ENCODE data around the gene SV2B. TPM values are rescaled to one million over a fixed set of nuclear protein-coding genes. Genes with fewer than 3 reads are reported as not detected.

The SV2B gene
- total RNA-seq, 1 donor from 2014 or later, result 1.2 TPM

DNA sequence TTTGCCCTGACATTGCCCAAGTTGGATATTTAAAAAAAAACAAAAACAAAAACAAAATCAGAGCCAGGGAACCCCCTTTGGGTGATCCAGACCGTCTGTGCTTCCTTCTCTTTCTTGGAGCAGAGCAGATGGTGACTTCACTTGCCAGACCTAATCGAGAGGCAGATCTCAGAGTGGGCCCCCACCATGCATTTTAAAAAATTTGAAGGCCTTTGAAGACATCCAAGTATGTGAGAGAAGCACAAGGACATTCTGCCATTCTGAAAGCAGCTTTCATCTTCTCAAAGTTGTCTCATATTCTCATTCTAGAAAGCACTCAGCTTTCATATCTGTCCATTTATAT is 93.3 kb downstream of the SV2B start:
- Histone ChIP-seq H3K4me1 (no peaks in the 10 kb centered on the region), H3K27ac (no peak overlapping the region), H3K4me3 (no peak overlapping the region), H3K27me3 (ENCODE audit: low read depth) (peaks cover 3% of the 10 kb centered on the region), H3K36me3 (no peaks in the 10 kb centered on the region), H3K9me3 (no peaks in the 10 kb centered on the region)
- TF ChIP-seq, protein P1, sequence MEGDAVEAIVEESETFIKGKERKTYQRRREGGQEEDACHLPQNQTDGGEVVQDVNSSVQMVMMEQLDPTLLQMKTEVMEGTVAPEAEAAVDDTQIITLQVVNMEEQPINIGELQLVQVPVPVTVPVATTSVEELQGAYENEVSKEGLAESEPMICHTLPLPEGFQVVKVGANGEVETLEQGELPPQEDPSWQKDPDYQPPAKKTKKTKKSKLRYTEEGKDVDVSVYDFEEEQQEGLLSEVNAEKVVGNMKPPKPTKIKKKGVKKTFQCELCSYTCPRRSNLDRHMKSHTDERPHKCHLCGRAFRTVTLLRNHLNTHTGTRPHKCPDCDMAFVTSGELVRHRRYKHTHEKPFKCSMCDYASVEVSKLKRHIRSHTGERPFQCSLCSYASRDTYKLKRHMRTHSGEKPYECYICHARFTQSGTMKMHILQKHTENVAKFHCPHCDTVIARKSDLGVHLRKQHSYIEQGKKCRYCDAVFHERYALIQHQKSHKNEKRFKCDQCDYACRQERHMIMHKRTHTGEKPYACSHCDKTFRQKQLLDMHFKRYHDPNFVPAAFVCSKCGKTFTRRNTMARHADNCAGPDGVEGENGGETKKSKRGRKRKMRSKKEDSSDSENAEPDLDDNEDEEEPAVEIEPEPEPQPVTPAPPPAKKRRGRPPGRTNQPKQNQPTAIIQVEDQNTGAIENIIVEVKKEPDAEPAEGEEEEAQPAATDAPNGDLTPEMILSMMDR (IDR thresholded peaks at IDR 0.05), result no peak
- intact Hi-C loops (cut with DNase I), result no loop called here
- no peak for ATAC-seq
- DNase-seq, result no peak

DNA sequence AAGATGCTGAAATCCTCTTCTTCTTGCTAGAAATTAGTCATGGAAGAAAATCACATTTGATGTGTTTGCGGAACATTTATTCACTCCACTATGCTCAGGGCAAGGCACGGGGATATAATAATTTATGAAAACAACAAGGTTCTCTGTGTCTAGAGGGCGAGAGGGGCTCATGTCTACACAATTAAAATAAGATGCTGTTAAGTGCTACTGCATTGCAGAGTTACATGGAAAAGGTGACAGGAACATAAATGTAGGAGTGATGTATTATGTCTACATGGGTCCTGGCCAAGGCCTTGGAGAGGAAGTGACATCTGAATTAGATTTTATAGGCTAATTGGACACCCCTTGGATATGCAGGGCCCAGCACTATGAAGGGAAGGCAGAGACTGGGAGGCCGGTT is 96.1 kb downstream of the SV2B start:
- H3K9me3 ChIP-seq, result no peaks in the 10 kb centered on the region
- no peak overlapping the region for H3K4me3 ChIP-seq
- ATAC-seq (no peak), DNase-seq (no peak)
- no peaks in the 10 kb centered on the region for H3K36me3 ChIP-seq
- no peaks in the 10 kb centered on the region for H3K4me1 ChIP-seq
- TF ChIP-seq, protein P1 (IDR thresholded peaks at IDR 0.05), result no peak
- intact Hi-C loops (cut with DNase I), result no loop called here
- no peak overlapping the region for H3K27ac ChIP-seq
- H3K27me3 ChIP-seq (ENCODE audit: low read depth), result peaks cover 3% of the 10 kb centered on the region

DNA sequence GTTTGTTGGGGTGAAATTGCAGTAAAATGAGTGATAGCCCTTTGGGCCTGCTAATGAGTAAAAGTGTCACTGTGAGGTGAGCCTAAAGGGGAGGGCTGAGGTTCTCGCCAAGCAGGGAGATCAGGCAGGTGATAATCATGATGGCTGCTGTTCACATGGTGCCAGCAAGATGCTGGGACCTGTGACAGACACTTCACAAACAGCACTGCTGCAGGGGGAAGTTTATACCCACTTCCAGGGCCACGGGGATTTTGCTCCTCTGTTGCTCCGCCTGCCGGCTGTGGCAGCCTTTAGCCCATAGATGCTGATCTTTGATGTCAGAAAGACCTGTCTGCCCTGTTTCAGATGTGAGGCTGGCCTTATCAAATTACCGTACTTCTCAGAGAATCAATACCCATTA is 96.7 kb downstream of the SV2B start:
- DNase-seq, result no peak
- Histone ChIP-seq H3K27me3 (ENCODE audit: low read depth) (peaks cover 3% of the 10 kb centered on the region), H3K9me3 (no peaks in the 10 kb centered on the region), H3K36me3 (no peaks in the 10 kb centered on the region), H3K4me3 (no peak overlapping the region), H3K27ac (no peak overlapping the region), H3K4me1 (no peaks in the 10 kb centered on the region)
- intact Hi-C loops (cut with DNase I), result no loop called here
- TF ChIP-seq, protein P1 (IDR thresholded peaks at IDR 0.05), result no peak
- ATAC-seq, result no peak

DNA sequence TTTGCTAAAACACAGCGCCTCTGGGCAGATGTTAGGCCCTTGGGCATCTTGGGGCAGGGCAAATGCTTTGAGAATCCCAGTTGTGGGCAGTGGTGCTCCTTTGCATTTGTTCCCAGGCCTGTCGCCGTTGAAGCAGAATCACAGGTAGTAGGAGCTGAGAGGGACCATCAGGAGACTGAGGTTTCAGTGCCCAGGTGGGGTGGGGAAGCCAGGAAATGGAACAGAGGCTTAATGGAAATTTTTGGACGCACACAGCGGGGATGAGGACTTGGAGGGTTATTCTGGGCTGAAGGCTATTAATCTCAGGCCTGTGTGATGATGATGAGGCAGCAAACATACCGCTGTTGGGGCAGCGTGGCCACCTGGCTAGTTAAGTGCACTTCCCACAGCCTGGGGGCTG is 99.5 kb downstream of the SV2B start:
- Histone ChIP-seq H3K27ac (no peak overlapping the region), H3K27me3 (ENCODE audit: low read depth) (no peaks in the 10 kb centered on the region), H3K36me3 (no peaks in the 10 kb centered on the region), H3K9me3 (no peaks in the 10 kb centered on the region), H3K4me3 (no peak overlapping the region), H3K4me1 (no peaks in the 10 kb centered on the region)
- ATAC-seq (no peak), DNase-seq (no peak)
- intact Hi-C loops (cut with DNase I), result no loop called here
- TF ChIP-seq, protein P1 (IDR thresholded peaks at IDR 0.05), result no peak

DNA sequence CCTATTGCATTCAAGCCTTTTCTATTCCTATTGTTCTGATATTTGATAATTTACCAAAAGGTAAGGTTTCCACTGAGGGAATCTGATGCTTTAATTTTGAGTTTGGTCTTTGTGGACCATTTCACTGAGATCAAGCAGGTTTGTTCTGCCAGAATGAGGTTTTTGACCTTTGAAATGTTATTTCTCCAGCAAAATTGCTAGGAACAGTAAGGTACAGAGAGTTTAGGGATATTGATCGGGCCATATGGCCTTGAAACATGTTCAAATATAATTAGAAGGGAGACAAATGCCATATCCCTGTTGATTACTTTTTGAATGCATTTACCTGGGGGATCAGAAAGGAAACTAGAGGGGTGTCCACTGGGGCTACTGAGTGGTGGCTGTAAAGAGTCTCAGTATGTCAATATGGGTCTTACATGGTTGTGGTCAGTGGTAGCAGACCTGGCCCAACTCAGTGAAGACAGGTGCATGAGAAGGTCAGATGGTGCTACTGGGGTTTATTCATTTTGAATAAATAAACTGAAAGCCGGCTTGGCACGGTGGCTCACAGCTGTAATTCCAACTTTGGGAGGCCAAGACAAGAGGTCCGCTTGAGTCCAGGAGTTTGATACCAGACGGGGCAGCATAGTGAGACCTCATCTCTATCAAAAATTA is 100.2 kb downstream of the SV2B start:
- no peak overlapping the region for H3K4me3 ChIP-seq
- H3K9me3 ChIP-seq, result no peaks in the 10 kb centered on the region
- TF ChIP-seq, protein P1 (IDR thresholded peaks at IDR 0.05), result no peak
- no peaks in the 10 kb centered on the region for H3K27me3 ChIP-seq (ENCODE audit: low read depth)
- ATAC-seq (no peak), DNase-seq (no peak)
- H3K4me1 ChIP-seq, result no peaks in the 10 kb centered on the region
- H3K36me3 ChIP-seq, result no peaks in the 10 kb centered on the region
- intact Hi-C loops (cut with DNase I), result no loop called here
- H3K27ac ChIP-seq, result no peak overlapping the region

Measured in lower lobe of right lung (tissue), 2 donors.